ENCODE results near the gene THADA. TPM values are rescaled to one million over a fixed set of nuclear protein-coding genes. Genes with fewer than 3 reads are reported as not detected.
A peak's percentile ranks its signal among the peaks of the same experiment; 100 is the strongest.
"Not testable (repeated sequence)": the region's sequence is repeated elsewhere in the genome, so short reads cannot be mapped to it uniquely, and the experiment has no call there.

Gene THADA
- total RNA-seq, 1 donor from 2014 or later, result 48.4 TPM

- H3K4me3 Mint-ChIP-seq (ENCODE audit: low read depth); H3K27me3 Mint-ChIP-seq (ENCODE audit: low read depth); intact Hi-C loops (cut with micrococcal nuclease); H3K9me3 Mint-ChIP-seq; H3K27ac Mint-ChIP-seq; DNase-seq (ENCODE audit: low spot score): not testable (repeated sequence)
- H3K36me3 Mint-ChIP-seq (ENCODE audit: low read depth), result peaks cover 18% of the 10 kb centered on the region
- peaks cover 33% of the 10 kb centered on the region for H3K4me1 Mint-ChIP-seq (ENCODE audit: low read depth)
Observed at GRCh38 chr2:43297740-43298139, 298.1 kb downstream of the THADA start.

- H3K9me3 Mint-ChIP-seq, result no peaks in the 10 kb centered on the region
- no peak for DNase-seq (ENCODE audit: low spot score)
- no peak overlapping the region for H3K4me3 Mint-ChIP-seq (ENCODE audit: low read depth)
- peaks cover 38% of the 10 kb centered on the region for H3K36me3 Mint-ChIP-seq (ENCODE audit: low read depth)
- no peak overlapping the region for H3K27ac Mint-ChIP-seq
- no peaks in the 10 kb centered on the region for H3K27me3 Mint-ChIP-seq (ENCODE audit: low read depth)
- H3K4me1 Mint-ChIP-seq (ENCODE audit: low read depth), result peaks cover 28% of the 10 kb centered on the region
- intact Hi-C loops (cut with micrococcal nuclease), result loop anchor here (1.0 to 5.0 kb wide), 3 partner anchors 92 to 168 kb away; no protein-coding TSS in a partner anchor
Observed at GRCh38 chr2:43294973-43295603, 300.8 kb downstream of the THADA start.

GRCh38 chr2:43293744-43294695, 301.8 kb downstream of the THADA start:
- DNase-seq (ENCODE audit: low spot score), result peak; percentile 54
- H3K4me3 Mint-ChIP-seq (ENCODE audit: low read depth), result peak overlapping the region; percentile 34

GRCh38 chr2:43292851-43293743, 302.7 kb downstream of the THADA start:
- intact Hi-C loops (cut with micrococcal nuclease), result loop anchor here (5.0 kb wide), 2 partner anchors 94 to 166 kb away; no protein-coding TSS in a partner anchor
- no peak overlapping the region for H3K4me3 Mint-ChIP-seq (ENCODE audit: low read depth)
- H3K36me3 Mint-ChIP-seq (ENCODE audit: low read depth), result peaks cover 49% of the 10 kb centered on the region
- H3K4me1 Mint-ChIP-seq (ENCODE audit: low read depth), result peaks cover 32% of the 10 kb centered on the region
- DNase-seq (ENCODE audit: low spot score), result no peak
- H3K9me3 Mint-ChIP-seq, result no peaks in the 10 kb centered on the region
- H3K27me3 Mint-ChIP-seq (ENCODE audit: low read depth), result no peaks in the 10 kb centered on the region
- H3K27ac Mint-ChIP-seq, result peak overlapping the region; percentile 68

More at GRCh38 chr2:43293744-43294695, 301.8 kb downstream of the THADA start:
- no peaks in the 10 kb centered on the region for H3K9me3 Mint-ChIP-seq
- no peaks in the 10 kb centered on the region for H3K27me3 Mint-ChIP-seq (ENCODE audit: low read depth)
- H3K27ac Mint-ChIP-seq, result peak overlapping the region; percentile 68
- H3K36me3 Mint-ChIP-seq (ENCODE audit: low read depth), result peaks cover 44% of the 10 kb centered on the region
- H3K4me1 Mint-ChIP-seq (ENCODE audit: low read depth), result peaks cover 31% of the 10 kb centered on the region
- intact Hi-C loops (cut with micrococcal nuclease), result loop anchor here (1.0 to 5.0 kb wide), 3 partner anchors 93 to 167 kb away; no protein-coding TSS in a partner anchor

- peaks cover 32% of the 10 kb centered on the region for H3K4me1 Mint-ChIP-seq (ENCODE audit: low read depth)
- no peak overlapping the region for H3K4me3 Mint-ChIP-seq (ENCODE audit: low read depth)
- no peak overlapping the region for H3K27ac Mint-ChIP-seq
- no peak for DNase-seq (ENCODE audit: low spot score)
- H3K36me3 Mint-ChIP-seq (ENCODE audit: low read depth), result peaks cover 57% of the 10 kb centered on the region
- H3K9me3 Mint-ChIP-seq, result no peaks in the 10 kb centered on the region
- H3K27me3 Mint-ChIP-seq (ENCODE audit: low read depth), result no peaks in the 10 kb centered on the region
- intact Hi-C loops (cut with micrococcal nuclease), result loop anchor here (5.0 kb wide), 2 partner anchors 95 to 165 kb away; no protein-coding TSS in a partner anchor
Observed at GRCh38 chr2:43292297-43292696, 303.5 kb downstream of the THADA start.

- peaks cover 27% of the 10 kb centered on the region for H3K9me3 Mint-ChIP-seq
- H3K4me3 Mint-ChIP-seq (ENCODE audit: low read depth), result no peak overlapping the region
- H3K36me3 Mint-ChIP-seq (ENCODE audit: low read depth), result peaks cover 85% of the 10 kb centered on the region
Observed at GRCh38 chr2:43289331-43289730, 306.5 kb downstream of the THADA start.

GRCh38 chr2:43288417-43289305, 307.2 kb downstream of the THADA start:
- intact Hi-C loops (cut with micrococcal nuclease), result no loop called here
- no peak for DNase-seq (ENCODE audit: low spot score)
- no peak overlapping the region for H3K4me3 Mint-ChIP-seq (ENCODE audit: low read depth)
- peaks cover 87% of the 10 kb centered on the region for H3K36me3 Mint-ChIP-seq (ENCODE audit: low read depth)
- peaks cover 33% of the 10 kb centered on the region for H3K9me3 Mint-ChIP-seq
- H3K27ac Mint-ChIP-seq, result peak overlapping the region; percentile 3
- H3K27me3 Mint-ChIP-seq (ENCODE audit: low read depth), result no peaks in the 10 kb centered on the region
- peaks cover 19% of the 10 kb centered on the region for H3K4me1 Mint-ChIP-seq (ENCODE audit: low read depth)

More at GRCh38 chr2:43289331-43289730, 306.5 kb downstream of the THADA start:
- DNase-seq (ENCODE audit: low spot score), result no peak
- Mint-ChIP-seq H3K27me3 (ENCODE audit: low read depth) (no peaks in the 10 kb centered on the region), H3K27ac (no peak overlapping the region), H3K4me1 (ENCODE audit: low read depth) (peaks cover 26% of the 10 kb centered on the region)
- intact Hi-C loops (cut with micrococcal nuclease), result no loop called here

- H3K4me3 Mint-ChIP-seq (ENCODE audit: low read depth), result no peak overlapping the region
- H3K27me3 Mint-ChIP-seq (ENCODE audit: low read depth), result no peaks in the 10 kb centered on the region
- H3K9me3 Mint-ChIP-seq, result peaks cover 44% of the 10 kb centered on the region
- intact Hi-C loops (cut with micrococcal nuclease), result no loop called here
- no peak for DNase-seq (ENCODE audit: low spot score)
- H3K27ac Mint-ChIP-seq, result no peak overlapping the region
- H3K36me3 Mint-ChIP-seq (ENCODE audit: low read depth), result peaks cover 91% of the 10 kb centered on the region
- peaks cover 10% of the 10 kb centered on the region for H3K4me1 Mint-ChIP-seq (ENCODE audit: low read depth)
Observed at GRCh38 chr2:43285987-43286386, 309.9 kb downstream of the THADA start.

- Mint-ChIP-seq H3K9me3 (peaks cover 44% of the 10 kb centered on the region), H3K27me3 (ENCODE audit: low read depth) (no peaks in the 10 kb centered on the region)
Observed at GRCh38 chr2:43284967-43285366, 310.9 kb downstream of the THADA start.

GRCh38 chr2:43284347-43284746, 311.5 kb downstream of the THADA start:
- H3K4me3 Mint-ChIP-seq (ENCODE audit: low read depth); DNase-seq (ENCODE audit: low spot score); intact Hi-C loops (cut with micrococcal nuclease); H3K27ac Mint-ChIP-seq; H3K27me3 Mint-ChIP-seq (ENCODE audit: low read depth): not testable (repeated sequence)
- Mint-ChIP-seq H3K9me3 (peaks cover 44% of the 10 kb centered on the region), H3K4me1 (ENCODE audit: low read depth) (peaks cover 10% of the 10 kb centered on the region), H3K36me3 (ENCODE audit: low read depth) (peaks cover 92% of the 10 kb centered on the region)

More at GRCh38 chr2:43284967-43285366, 310.9 kb downstream of the THADA start:
- intact Hi-C loops (cut with micrococcal nuclease), result no loop called here
- no peak for DNase-seq (ENCODE audit: low spot score)
- Mint-ChIP-seq H3K36me3 (ENCODE audit: low read depth) (peaks cover 89% of the 10 kb centered on the region), H3K4me1 (ENCODE audit: low read depth) (peaks cover 11% of the 10 kb centered on the region), H3K27ac (no peak overlapping the region), H3K4me3 (ENCODE audit: low read depth) (no peak overlapping the region)

GRCh38 chr2:43280994-43281393, 314.8 kb downstream of the THADA start:
- DNase-seq (ENCODE audit: low spot score), result no peak
- H3K36me3 Mint-ChIP-seq (ENCODE audit: low read depth), result peaks cover 80% of the 10 kb centered on the region
- H3K4me1 Mint-ChIP-seq (ENCODE audit: low read depth), result peaks cover 4% of the 10 kb centered on the region
- H3K9me3 Mint-ChIP-seq, result peaks cover 33% of the 10 kb centered on the region
- no peaks in the 10 kb centered on the region for H3K27me3 Mint-ChIP-seq (ENCODE audit: low read depth)
- intact Hi-C loops (cut with micrococcal nuclease), result no loop called here
- no peak overlapping the region for H3K4me3 Mint-ChIP-seq (ENCODE audit: low read depth)
- no peak overlapping the region for H3K27ac Mint-ChIP-seq
